Measurements from ENCODE around the gene ENTPD3. TPM values are rescaled to one million over a fixed set of nuclear protein-coding genes. Genes with fewer than 3 reads are reported as not detected.

ENTPD3 gene
- total RNA-seq, 1 donor from 2014 or later, result 0.11 TPM

- no peaks in the 10 kb centered on the region for H3K9me3 ChIP-seq (replicated peaks)
- peak overlapping the region; percentile 96 for H3K27ac ChIP-seq (replicated peaks)
- TF ChIP-seq CTCF (IDR thresholded peaks at IDR 0.05; ENCODE audit: borderline replicate concordance), result no peak
- H3K36me3 ChIP-seq, result peaks cover 11% of the 10 kb centered on the region
- peak overlapping the region; percentile 81 for H3K4me3 ChIP-seq
- peaks cover 44% of the 10 kb centered on the region for H3K4me1 ChIP-seq
- intact Hi-C loops (cut with micrococcal nuclease), result no loop called here
- peak; percentile 97 for DNase-seq
- no peaks in the 10 kb centered on the region for H3K27me3 ChIP-seq (ENCODE audit: low read depth)
These were observed 66.1 kb downstream of the ENTPD3 start for GRCh38 chr3:40452876-40453730.

- Histone ChIP-seq H3K27me3 (ENCODE audit: low read depth) (no peaks in the 10 kb centered on the region), H3K4me1 (peaks cover 52% of the 10 kb centered on the region), H3K9me3 (replicated peaks) (no peaks in the 10 kb centered on the region), H3K36me3 (peaks cover 19% of the 10 kb centered on the region), H3K4me3 (peak overlapping the region; percentile 81), H3K27ac (replicated peaks) (peak overlapping the region; percentile 96)
- no peak for TF ChIP-seq CTCF (IDR thresholded peaks at IDR 0.05; ENCODE audit: borderline replicate concordance)
- intact Hi-C loops (cut with micrococcal nuclease), result no loop called here
- no peak for DNase-seq
These were observed 66.9 kb downstream of the ENTPD3 start for GRCh38 chr3:40453933-40454332.

- DNase-seq, result no peak
- no peaks in the 10 kb centered on the region for H3K27me3 ChIP-seq (ENCODE audit: low read depth)
- TF ChIP-seq CTCF (IDR thresholded peaks at IDR 0.05; ENCODE audit: borderline replicate concordance), result no peak
- intact Hi-C loops (cut with micrococcal nuclease), result no loop called here
- no peak overlapping the region for H3K27ac ChIP-seq (replicated peaks)
- H3K9me3 ChIP-seq (replicated peaks), result no peaks in the 10 kb centered on the region
- H3K4me1 ChIP-seq, result peaks cover 57% of the 10 kb centered on the region
- peaks cover 29% of the 10 kb centered on the region for H3K36me3 ChIP-seq
- H3K4me3 ChIP-seq, result no peak overlapping the region
These were observed 68.3 kb downstream of the ENTPD3 start for GRCh38 chr3:40455328-40455727.

GRCh38 chr3:40456279-40456939, 69.4 kb downstream of the ENTPD3 start:
- Histone ChIP-seq H3K9me3 (replicated peaks) (no peaks in the 10 kb centered on the region), H3K36me3 (peaks cover 32% of the 10 kb centered on the region), H3K4me1 (peaks cover 54% of the 10 kb centered on the region), H3K4me3 (peak overlapping the region; percentile 90), H3K27ac (replicated peaks) (peak overlapping the region; percentile 90), H3K27me3 (ENCODE audit: low read depth) (no peaks in the 10 kb centered on the region)
- intact Hi-C loops (cut with micrococcal nuclease), result no loop called here
- no peak for TF ChIP-seq CTCF (IDR thresholded peaks at IDR 0.05; ENCODE audit: borderline replicate concordance)
- no peak for DNase-seq

- Histone ChIP-seq H3K9me3 (replicated peaks) (no peaks in the 10 kb centered on the region), H3K27ac (replicated peaks) (peak within 1 kb of the TSS; percentile 90), H3K27me3 (ENCODE audit: low read depth) (no peaks in the 10 kb centered on the region), H3K4me1 (peaks cover 50% of the 10 kb centered on the region), H3K4me3 (peak within 1 kb of the TSS; percentile 90), H3K36me3 (peaks cover 40% of the 10 kb centered on the region)
- peak; percentile 96 for DNase-seq
- no peak for TF ChIP-seq CTCF (IDR thresholded peaks at IDR 0.05; ENCODE audit: borderline replicate concordance)
- intact Hi-C loops (cut with micrococcal nuclease), result no loop called here
These were observed 70.2 kb downstream of the ENTPD3 start, which contains the start of gene RPL14 for GRCh38 chr3:40456940-40457823. Gene RPL14, plus strand, starts transcription at chr3:40457339. Its CDS starts 133 bp downstream, at chr3:40457472.
